ENCODE results near the gene FIG4. TPM values are rescaled to one million over a fixed set of nuclear protein-coding genes. Genes with fewer than 3 reads are reported as not detected.

The FIG4 gene
- total RNA-seq, 1 donor = 27.1 TPM

DNA sequence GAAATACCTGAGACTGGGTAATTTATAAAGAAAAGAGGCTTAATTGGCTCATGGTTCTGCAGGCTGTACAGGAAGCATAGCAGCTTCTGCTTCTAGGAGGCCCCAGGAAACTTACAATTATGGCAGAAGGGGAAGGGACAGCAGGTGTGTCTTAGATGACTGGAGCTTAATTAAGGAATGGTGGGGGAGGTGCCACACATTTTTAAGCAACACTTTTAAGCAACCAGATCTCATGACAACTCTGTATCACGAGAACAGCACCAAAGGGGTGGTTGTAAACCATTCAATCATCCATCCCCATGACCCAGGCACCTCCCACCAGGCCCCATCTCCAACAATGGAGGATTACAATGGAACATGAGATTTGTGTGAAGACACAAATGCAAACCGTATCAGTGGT lies 26.9 kb downstream of the FIG4 start:
- no peaks in the 10 kb centered on the region for H3K36me3 ChIP-seq (ENCODE audit: insufficient read depth, low read length)
- no peaks in the 10 kb centered on the region for H3K9me3 ChIP-seq (ENCODE audit: low read depth, low read length)
- no peaks in the 10 kb centered on the region for H3K27me3 ChIP-seq (ENCODE audit: insufficient read depth, low read length)
- peaks cover 12% of the 10 kb centered on the region for H3K79me2 ChIP-seq (ENCODE audit: insufficient read depth, low read length)
- H4K20me1 ChIP-seq (ENCODE audit: insufficient read depth, low read length) = peaks cover 10% of the 10 kb centered on the region
- TF ChIP-seq CTCF (IDR thresholded peaks at IDR 0.05; ENCODE audit: extremely low read depth, low read depth, low read length) = no peak
- no peak for DNase-seq (ENCODE audit: insufficient read length, low spot score, missing footprints)
- no peak overlapping the region for H3K4me2 ChIP-seq (ENCODE audit: insufficient read depth, low read length)
- H2AFZ ChIP-seq (ENCODE audit: low read length) = no peak overlapping the region
- H3K27ac ChIP-seq (ENCODE audit: low read depth, low read length) = no peak overlapping the region
- no peak overlapping the region for H3K4me3 ChIP-seq (ENCODE audit: insufficient read depth, low read length)
- H3K4me1 ChIP-seq (ENCODE audit: insufficient read depth, low read length) = no peaks in the 10 kb centered on the region

- H3K79me2 ChIP-seq (ENCODE audit: insufficient read depth, low read length) = peaks cover 2% of the 10 kb centered on the region
- no peak overlapping the region for H3K27ac ChIP-seq (ENCODE audit: low read depth, low read length)
- peaks cover 2% of the 10 kb centered on the region for H4K20me1 ChIP-seq (ENCODE audit: insufficient read depth, low read length)
- no peaks in the 10 kb centered on the region for H3K4me1 ChIP-seq (ENCODE audit: insufficient read depth, low read length)
- no peak overlapping the region for H3K4me2 ChIP-seq (ENCODE audit: insufficient read depth, low read length)
- no peak for DNase-seq (ENCODE audit: insufficient read length, low spot score, missing footprints)
- TF ChIP-seq CTCF (IDR thresholded peaks at IDR 0.05; ENCODE audit: extremely low read depth, low read depth, low read length) = no peak
- no peak overlapping the region for H3K4me3 ChIP-seq (ENCODE audit: insufficient read depth, low read length)
- no peaks in the 10 kb centered on the region for H3K9me3 ChIP-seq (ENCODE audit: low read depth, low read length)
- no peaks in the 10 kb centered on the region for H3K27me3 ChIP-seq (ENCODE audit: insufficient read depth, low read length)
- H2AFZ ChIP-seq (ENCODE audit: low read length) = no peak overlapping the region
- no peaks in the 10 kb centered on the region for H3K36me3 ChIP-seq (ENCODE audit: insufficient read depth, low read length)
Measured at GRCh38 chr6:109718991-109719390, 27.9 kb downstream of the FIG4 start.

DNA sequence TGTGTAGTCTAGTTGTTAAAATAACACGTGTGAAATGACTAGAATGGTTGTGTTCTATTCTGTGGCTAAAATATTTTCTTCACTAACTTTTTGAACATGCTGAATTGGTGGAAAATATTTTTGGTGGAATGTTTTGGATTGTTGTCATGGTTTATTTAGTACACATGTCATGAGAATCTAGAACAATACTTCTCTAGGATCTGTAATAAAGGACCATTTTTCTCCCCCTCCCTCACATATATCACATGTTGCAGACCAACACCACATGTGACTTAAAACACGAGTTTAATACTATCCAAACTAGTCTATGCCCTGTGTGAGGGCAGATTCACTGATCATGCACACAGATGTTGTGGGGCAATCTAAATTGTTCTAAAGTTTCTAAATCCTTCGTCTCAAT lies 29.2 kb downstream of the FIG4 start:
- Histone ChIP-seq H3K27me3 (ENCODE audit: insufficient read depth, low read length) (no peaks in the 10 kb centered on the region), H3K4me2 (ENCODE audit: insufficient read depth, low read length) (no peak overlapping the region), H3K36me3 (ENCODE audit: insufficient read depth, low read length) (no peaks in the 10 kb centered on the region), H3K4me3 (ENCODE audit: insufficient read depth, low read length) (no peak overlapping the region), H2AFZ (ENCODE audit: low read length) (no peak overlapping the region), H3K4me1 (ENCODE audit: insufficient read depth, low read length) (no peaks in the 10 kb centered on the region), H3K79me2 (ENCODE audit: insufficient read depth, low read length) (no peaks in the 10 kb centered on the region), H4K20me1 (ENCODE audit: insufficient read depth, low read length) (no peaks in the 10 kb centered on the region), H3K27ac (ENCODE audit: low read depth, low read length) (no peak overlapping the region), H3K9me3 (ENCODE audit: low read depth, low read length) (no peaks in the 10 kb centered on the region)
- no peak for TF ChIP-seq CTCF (IDR thresholded peaks at IDR 0.05; ENCODE audit: extremely low read depth, low read depth, low read length)
- no peak for DNase-seq (ENCODE audit: insufficient read length, low spot score, missing footprints)

DNA sequence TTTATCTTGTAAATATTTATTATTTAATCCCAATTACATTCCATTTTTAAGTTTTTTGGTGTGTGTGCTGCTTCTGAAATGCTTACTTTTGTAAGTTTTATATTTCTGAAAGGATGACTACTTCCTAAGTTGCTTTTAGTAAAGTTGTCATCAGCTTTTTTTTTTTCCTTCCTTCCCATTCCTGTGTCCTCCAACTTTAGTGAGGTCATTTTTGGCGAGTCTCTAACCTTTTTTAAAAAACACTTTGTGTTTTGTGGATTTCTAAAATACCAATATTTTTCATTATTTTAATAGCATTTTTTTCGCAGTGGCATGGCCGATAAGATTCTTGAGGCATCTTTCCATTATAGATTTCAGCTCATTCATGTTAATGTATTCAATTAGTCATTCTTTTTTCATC lies 30.9 kb downstream of the FIG4 start:
- no peak for TF ChIP-seq CTCF (IDR thresholded peaks at IDR 0.05; ENCODE audit: extremely low read depth, low read depth, low read length)
- H3K4me2 ChIP-seq (ENCODE audit: insufficient read depth, low read length) = no peak overlapping the region
- no peak overlapping the region for H3K4me3 ChIP-seq (ENCODE audit: insufficient read depth, low read length)
- H3K27me3 ChIP-seq (ENCODE audit: insufficient read depth, low read length) = no peaks in the 10 kb centered on the region
- no peaks in the 10 kb centered on the region for H3K4me1 ChIP-seq (ENCODE audit: insufficient read depth, low read length)
- no peak overlapping the region for H2AFZ ChIP-seq (ENCODE audit: low read length)
- H3K36me3 ChIP-seq (ENCODE audit: insufficient read depth, low read length) = no peaks in the 10 kb centered on the region
- H4K20me1 ChIP-seq (ENCODE audit: insufficient read depth, low read length) = no peaks in the 10 kb centered on the region
- no peak overlapping the region for H3K27ac ChIP-seq (ENCODE audit: low read depth, low read length)
- no peak for DNase-seq (ENCODE audit: insufficient read length, low spot score, missing footprints)
- no peaks in the 10 kb centered on the region for H3K9me3 ChIP-seq (ENCODE audit: low read depth, low read length)
- H3K79me2 ChIP-seq (ENCODE audit: insufficient read depth, low read length) = no peaks in the 10 kb centered on the region
